Peyer's patch (tissue), 4 donors: Measurements from ENCODE around the gene FYTTD1. TPM values are rescaled to one million over a fixed set of nuclear protein-coding genes. Genes with fewer than 3 reads are reported as not detected.

Experiments used
- DNase-seq, 3 donors: peaks; one replicate each; pipeline ENCODE4 v3.0.0-alpha.2; 2017 to 2019
- H3K27ac ChIP-seq, 4 donors: fragments of 200-600 bp; sonication (generic); one replicate each; pipeline ENCODE4 v1.5.1; 2016 to 2019
- H3K27me3 ChIP-seq, 2 donors: fragments of 200-600 bp; sonication (generic); one replicate each; pipeline ENCODE4 v1.5.1; 2019
- H3K36me3 ChIP-seq, 3 donors: fragments of 200-600 bp; sonication (generic); one replicate each; pipeline ENCODE4 v1.5.1; 2016 to 2019
- H3K4me1 ChIP-seq, 4 donors: fragments of 200-600 bp; sonication (generic); one replicate each; pipeline ENCODE4 v1.5.1; 2016 to 2019
- H3K4me3 ChIP-seq, 4 donors: fragments of 200-600 bp; sonication (generic); 1 replicate in 3 of 4; 2 replicates in 1 of 4; pipeline ENCODE4 v1.5.1; 2016 to 2019; ENCODE audit warnings: mild to moderate bottlenecking in 1 of 4
- H3K9me3 ChIP-seq, 4 donors: fragments of 200-600 bp; sonication (generic); one replicate each; pipeline ENCODE4 v1.5.1; 2016 to 2019; ENCODE audit warnings: mild to moderate bottlenecking in 1 of 4
- POLR2A ChIP-seq, 2 donors: fragments of 450-650 bp; IDR thresholded peaks; one replicate each; pipeline ENCODE4 v1.5.1; 2017; ENCODE audit warnings: antibody characterized with exemption in 2 of 2, mild to moderate bottlenecking in 2 of 2, moderate library complexity in 2 of 2
- total RNA-seq, 4 donors: library from RNA; depleted of rRNA; stranded (reverse); fragments of >200 nt; gene quantifications; one replicate each; pipeline ENCODE4 v1.1.0, GENCODE V29; 2016
- TF ChIP-seq, protein P1 (sequence below), 6 experiments: fragments of 450-650 bp in 4 of 6; fragments of 200-600 bp in 2 of 6; sonication (generic) in 1 of 6; IDR thresholded peaks; one replicate each; pipeline ENCODE4 v1.5.1; 2017 to 2019; ENCODE audit warnings: antibody characterized with exemption in 6 of 6, mild to moderate bottlenecking in 3 of 6, moderate library complexity in 1 of 6

Gene FYTTD1
- total RNA-seq, 4 donors from 2014 or later = 15.4 to 62.7 (median 27.4) TPM

DNA sequence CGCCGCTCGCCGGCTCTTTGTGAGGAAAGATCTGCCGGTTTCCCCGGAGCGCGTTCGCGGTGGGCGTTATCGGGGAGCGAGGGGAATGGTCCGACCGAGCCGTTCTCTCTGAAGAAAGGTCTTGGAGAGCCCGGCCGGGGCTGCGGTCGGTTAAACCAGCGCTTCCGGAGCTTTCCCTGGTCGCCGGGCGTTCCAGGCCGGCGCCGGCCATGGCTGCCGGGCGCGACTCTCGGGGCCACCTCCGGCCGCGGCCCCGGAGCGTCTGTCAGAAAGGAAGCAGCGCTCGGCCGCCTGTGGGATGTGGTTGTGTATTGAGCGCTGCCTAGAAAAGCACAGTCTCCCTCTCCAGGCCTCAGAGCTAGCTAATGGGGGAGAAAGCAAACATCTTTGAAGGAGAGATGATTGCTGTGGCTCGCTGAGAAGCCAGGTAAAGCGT lies 731 bp downstream of the FYTTD1 start:
- peak overlapping the region; percentile 69 to 87 (median 81) for H3K4me3 ChIP-seq
- peak; percentile 75 to 91 (median 88) for DNase-seq
- no peaks in the 10 kb centered on the region for H3K27me3 ChIP-seq
- no peaks in the 10 kb centered on the region for H3K9me3 ChIP-seq
- peak; percentile 20 to 23 for TF ChIP-seq POLR2A (IDR thresholded peaks at IDR 0.05)
- TF ChIP-seq, protein P1, sequence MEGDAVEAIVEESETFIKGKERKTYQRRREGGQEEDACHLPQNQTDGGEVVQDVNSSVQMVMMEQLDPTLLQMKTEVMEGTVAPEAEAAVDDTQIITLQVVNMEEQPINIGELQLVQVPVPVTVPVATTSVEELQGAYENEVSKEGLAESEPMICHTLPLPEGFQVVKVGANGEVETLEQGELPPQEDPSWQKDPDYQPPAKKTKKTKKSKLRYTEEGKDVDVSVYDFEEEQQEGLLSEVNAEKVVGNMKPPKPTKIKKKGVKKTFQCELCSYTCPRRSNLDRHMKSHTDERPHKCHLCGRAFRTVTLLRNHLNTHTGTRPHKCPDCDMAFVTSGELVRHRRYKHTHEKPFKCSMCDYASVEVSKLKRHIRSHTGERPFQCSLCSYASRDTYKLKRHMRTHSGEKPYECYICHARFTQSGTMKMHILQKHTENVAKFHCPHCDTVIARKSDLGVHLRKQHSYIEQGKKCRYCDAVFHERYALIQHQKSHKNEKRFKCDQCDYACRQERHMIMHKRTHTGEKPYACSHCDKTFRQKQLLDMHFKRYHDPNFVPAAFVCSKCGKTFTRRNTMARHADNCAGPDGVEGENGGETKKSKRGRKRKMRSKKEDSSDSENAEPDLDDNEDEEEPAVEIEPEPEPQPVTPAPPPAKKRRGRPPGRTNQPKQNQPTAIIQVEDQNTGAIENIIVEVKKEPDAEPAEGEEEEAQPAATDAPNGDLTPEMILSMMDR (IDR thresholded peaks at IDR 0.05) = peak in 3 of 6 experiments; percentile 8 to 22 (median 15)
- peaks cover 0 to 15% (median 4%) of the 10 kb centered on the region in 4 donors for H3K4me1 ChIP-seq
- no peaks in the 10 kb centered on the region for H3K36me3 ChIP-seq
- peak overlapping the region; percentile 94 to 98 (median 96) for H3K27ac ChIP-seq

DNA sequence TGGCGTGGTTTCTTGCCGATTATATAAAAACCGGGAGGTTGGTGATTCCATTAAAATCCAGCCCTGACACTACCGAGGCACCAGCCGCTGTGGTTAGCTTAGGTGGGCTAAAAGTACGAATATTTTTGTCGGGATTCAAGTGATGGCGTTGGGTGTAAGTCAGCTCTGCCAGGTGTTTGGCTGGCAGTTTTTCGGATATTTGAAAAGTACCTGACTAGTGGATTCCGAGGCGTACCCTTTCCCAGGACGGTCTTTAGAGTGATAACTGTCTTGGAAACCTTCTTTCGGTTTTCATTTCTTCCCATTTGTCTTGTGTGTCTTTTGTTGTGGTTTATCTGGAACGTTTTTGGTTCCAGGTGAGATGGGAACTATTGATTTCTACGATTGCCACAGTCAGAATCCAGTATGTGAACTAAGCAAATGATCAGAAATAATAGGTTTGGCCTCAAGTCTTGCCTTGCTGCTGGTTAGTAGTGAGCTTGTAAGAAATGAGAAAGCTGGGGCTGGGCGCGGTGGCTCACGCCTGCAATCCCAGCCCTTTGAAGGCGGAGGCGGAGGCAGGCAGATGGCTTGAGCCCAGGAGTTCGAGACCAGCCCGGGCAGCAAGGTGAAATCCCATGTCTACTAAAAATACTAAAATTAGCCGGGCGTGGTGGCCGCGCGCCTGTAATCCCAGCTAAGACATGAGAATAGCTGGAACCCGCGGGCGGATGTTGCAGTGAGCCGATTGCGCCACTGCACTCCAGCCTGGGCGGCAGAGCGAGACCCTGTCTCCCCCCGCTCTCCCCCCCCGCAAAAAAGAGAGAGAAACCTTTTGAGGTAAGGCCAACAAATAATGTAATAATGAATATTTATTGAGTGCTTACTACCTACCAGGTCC lies 1.4 kb downstream of the FYTTD1 start:
- Histone ChIP-seq H3K27me3 (no peaks in the 10 kb centered on the region), H3K4me1 (peaks cover 0 to 15% (median 4%) of the 10 kb centered on the region in 4 donors), H3K9me3 (no peaks in the 10 kb centered on the region), H3K36me3 (no peaks in the 10 kb centered on the region), H3K4me3 (peak overlapping the region; percentile 69 to 87 (median 81)), H3K27ac (peak overlapping the region; percentile 94 to 98 (median 96))
- peak; percentile 60 to 78 (median 62) for DNase-seq
- no peak for TF ChIP-seq POLR2A (IDR thresholded peaks at IDR 0.05)
- TF ChIP-seq, protein P1 (IDR thresholded peaks at IDR 0.05) = no peak

DNA sequence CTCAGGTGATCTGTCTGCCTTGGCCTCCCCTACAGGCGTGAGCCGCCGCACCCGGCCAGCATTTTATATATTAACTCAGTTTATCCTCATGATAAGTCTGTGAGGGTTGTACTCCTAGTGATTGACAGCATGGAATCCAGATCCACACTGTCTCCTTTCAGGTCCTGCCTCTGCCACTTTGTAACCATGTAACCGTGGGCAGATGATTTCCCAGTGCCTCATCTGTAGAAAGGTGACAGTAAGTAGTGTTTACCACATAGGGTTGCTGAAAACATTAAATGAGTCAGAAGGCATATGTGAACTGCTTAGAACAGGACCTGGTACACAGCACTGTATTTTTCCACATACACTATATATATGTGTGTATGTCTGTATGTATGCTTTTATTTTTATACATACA lies 2.4 kb downstream of the FYTTD1 start:
- no peak for DNase-seq
- H3K9me3 ChIP-seq = no peaks in the 10 kb centered on the region
- peaks cover 0 to 1% (median 0%) of the 10 kb centered on the region in 3 donors for H3K36me3 ChIP-seq
- peak overlapping the region in 2 of 4 donors; percentile 94 to 97 for H3K27ac ChIP-seq
- H3K27me3 ChIP-seq = no peaks in the 10 kb centered on the region
- H3K4me3 ChIP-seq = peak overlapping the region in 2 of 4 donors; percentile 81
- peaks cover 0 to 15% (median 4%) of the 10 kb centered on the region in 4 donors for H3K4me1 ChIP-seq
- TF ChIP-seq, protein P1 (IDR thresholded peaks at IDR 0.05) = no peak
- no peak for TF ChIP-seq POLR2A (IDR thresholded peaks at IDR 0.05)

DNA sequence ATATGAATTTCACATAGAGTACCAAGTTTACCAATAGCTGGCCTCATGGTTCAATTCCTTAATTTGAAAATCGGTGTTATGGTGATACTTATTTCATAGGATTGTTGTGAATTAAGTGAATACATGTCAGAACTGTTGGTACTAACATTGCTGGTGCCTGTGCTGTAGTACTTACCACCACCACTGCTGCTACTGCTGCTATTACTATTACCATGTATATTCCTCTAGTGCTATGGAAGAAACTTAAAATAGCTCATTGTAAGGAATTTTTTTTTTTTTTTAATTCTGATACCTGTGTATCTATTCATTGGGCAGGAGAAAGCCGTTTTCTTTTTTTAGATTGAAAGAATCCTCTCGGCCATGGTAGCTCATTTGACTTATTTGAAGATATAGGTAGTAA lies 3.6 kb downstream of the FYTTD1 start:
- no peaks in the 10 kb centered on the region for H3K27me3 ChIP-seq
- no peaks in the 10 kb centered on the region for H3K9me3 ChIP-seq
- peaks cover 0 to 12% (median 0%) of the 10 kb centered on the region in 3 donors for H3K36me3 ChIP-seq
- H3K27ac ChIP-seq = no peak overlapping the region
- peaks cover 0 to 15% (median 4%) of the 10 kb centered on the region in 4 donors for H3K4me1 ChIP-seq
- no peak for DNase-seq
- no peak overlapping the region for H3K4me3 ChIP-seq
- TF ChIP-seq POLR2A (IDR thresholded peaks at IDR 0.05) = no peak
- TF ChIP-seq, protein P1 (IDR thresholded peaks at IDR 0.05) = peak in 3 of 6 experiments; percentile 13 to 21 (median 16)

DNA sequence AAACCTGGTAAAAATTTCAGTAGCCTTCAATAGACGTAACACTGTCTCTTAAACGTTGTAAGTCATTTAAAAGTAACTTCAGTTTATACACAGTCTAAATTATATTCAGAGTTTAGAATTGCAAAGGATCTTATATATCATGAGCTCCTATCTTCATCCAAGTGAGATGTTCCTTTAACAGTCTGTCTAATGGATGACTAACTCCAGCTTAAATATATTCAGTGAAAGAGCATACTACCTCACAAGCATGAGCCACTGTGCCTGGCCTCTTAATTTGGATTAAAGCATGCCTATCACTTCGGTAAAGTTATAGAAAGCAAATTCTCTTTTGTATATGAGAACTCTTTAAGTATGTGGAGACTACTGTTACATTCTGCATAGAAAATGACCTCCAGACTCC lies 7.0 kb downstream of the FYTTD1 start:
- TF ChIP-seq, protein P1 (IDR thresholded peaks at IDR 0.05) = no peak
- no peak for TF ChIP-seq POLR2A (IDR thresholded peaks at IDR 0.05)
- Histone ChIP-seq H3K27ac (no peak overlapping the region), H3K4me1 (peaks cover 0 to 6% (median 3%) of the 10 kb centered on the region in 4 donors), H3K9me3 (no peaks in the 10 kb centered on the region), H3K4me3 (no peak overlapping the region), H3K36me3 (peaks cover 0 to 26% (median 0%) of the 10 kb centered on the region in 3 donors), H3K27me3 (no peaks in the 10 kb centered on the region)
- no peak for DNase-seq
